RWPE1 (cell line): ENCODE measurements around the gene DNAAF9.

Experiments
- CTCF ChIA-PET: fragments of 350-600 bp; sonication (Branson Sonifier 250); formaldehyde crosslinking; extraction: SDS; loops from one replicate; lab custom pipeline; 2021; lab: Yijun Ruan, JAX
- POLR2A ChIA-PET: fragments of 400-600 bp; formaldehyde crosslinking; extraction: SDS; loops from one replicate; lab custom pipeline; 2020; ENCODE audit warnings: antibody characterized with exemption; ENCODE audit not compliant: low non-redundant PET; lab: Yijun Ruan, JAX
- DNase-seq: peaks from one replicate; pipeline ENCODE4 v3.0.0; 2012; ENCODE audit warnings: low spot score
- H3K27ac ChIP-seq: fragments of 450-650 bp; 2 replicates; pipeline ENCODE4 v1.5.1; 2017
- TF ChIP-seq, protein P1 (sequence below): fragments of 450-650 bp; conservative IDR thresholded peaks from 2 replicates; pipeline ENCODE4 v1.5.1; 2017; ENCODE audit warnings: low read depth, mild to moderate bottlenecking

The DNAAF9 gene

DNA sequence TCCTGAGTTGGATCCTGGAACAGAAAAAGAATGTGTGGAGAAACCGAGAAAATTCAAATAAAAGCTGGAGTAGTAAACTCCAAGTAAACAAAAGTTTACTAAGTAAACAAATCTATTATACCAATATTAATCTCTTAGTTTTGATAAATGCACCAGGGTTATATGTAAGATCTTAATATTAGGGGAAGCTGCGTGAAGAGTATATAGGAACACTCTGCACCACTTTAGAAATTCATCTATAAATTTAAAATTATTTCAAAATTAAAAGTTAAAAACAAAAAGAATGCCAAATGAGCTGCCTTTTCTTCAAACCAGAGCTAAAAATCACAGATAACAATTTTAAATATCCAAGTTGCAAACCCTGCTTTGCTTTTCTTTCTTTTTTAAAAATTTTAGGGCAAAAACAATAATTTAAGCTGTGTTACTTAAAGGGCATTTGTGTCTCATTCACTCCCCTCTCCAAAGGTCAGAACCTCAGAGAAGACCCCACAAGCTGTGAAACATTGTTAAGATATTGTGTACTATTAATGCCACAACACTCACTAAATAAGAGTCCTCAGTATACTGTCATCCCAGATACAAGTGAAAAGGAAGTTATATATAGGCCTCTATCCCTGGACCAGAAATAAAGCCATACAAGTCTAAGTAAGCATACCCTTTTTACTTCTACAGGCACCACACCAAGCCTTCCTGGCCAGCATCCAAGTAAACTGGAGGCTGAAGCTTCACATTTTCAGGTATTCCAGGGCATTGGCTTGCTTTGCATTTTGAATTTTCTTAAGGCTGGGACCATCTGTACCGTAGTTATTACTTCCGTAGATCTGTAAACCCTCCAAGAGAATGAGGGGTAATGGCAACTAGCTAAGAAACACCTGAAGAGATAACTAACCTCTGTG is 7.0 kb downstream of the DNAAF9 start:
- CTCF ChIA-PET = interaction anchor here (0.6 to 1.2 kb wide), 3 partner anchors 53 to 314 kb away, joined by 3 to 4 read pairs (median 3); no protein-coding TSS in a partner anchor
- DNase-seq = no peak
- no peak overlapping the region for H3K27ac ChIP-seq
- TF ChIP-seq, protein P1, sequence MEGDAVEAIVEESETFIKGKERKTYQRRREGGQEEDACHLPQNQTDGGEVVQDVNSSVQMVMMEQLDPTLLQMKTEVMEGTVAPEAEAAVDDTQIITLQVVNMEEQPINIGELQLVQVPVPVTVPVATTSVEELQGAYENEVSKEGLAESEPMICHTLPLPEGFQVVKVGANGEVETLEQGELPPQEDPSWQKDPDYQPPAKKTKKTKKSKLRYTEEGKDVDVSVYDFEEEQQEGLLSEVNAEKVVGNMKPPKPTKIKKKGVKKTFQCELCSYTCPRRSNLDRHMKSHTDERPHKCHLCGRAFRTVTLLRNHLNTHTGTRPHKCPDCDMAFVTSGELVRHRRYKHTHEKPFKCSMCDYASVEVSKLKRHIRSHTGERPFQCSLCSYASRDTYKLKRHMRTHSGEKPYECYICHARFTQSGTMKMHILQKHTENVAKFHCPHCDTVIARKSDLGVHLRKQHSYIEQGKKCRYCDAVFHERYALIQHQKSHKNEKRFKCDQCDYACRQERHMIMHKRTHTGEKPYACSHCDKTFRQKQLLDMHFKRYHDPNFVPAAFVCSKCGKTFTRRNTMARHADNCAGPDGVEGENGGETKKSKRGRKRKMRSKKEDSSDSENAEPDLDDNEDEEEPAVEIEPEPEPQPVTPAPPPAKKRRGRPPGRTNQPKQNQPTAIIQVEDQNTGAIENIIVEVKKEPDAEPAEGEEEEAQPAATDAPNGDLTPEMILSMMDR = no peak
- POLR2A ChIA-PET = no interaction called here

- no peak overlapping the region for H3K27ac ChIP-seq
- POLR2A ChIA-PET = no interaction called here
- no peak for DNase-seq
- CTCF ChIA-PET = no interaction called here
- TF ChIP-seq, protein P1 = no peak
These were observed 8.7 kb downstream of the DNAAF9 start for GRCh38 chr20:3398681-3399252.

GRCh38 chr20:3396492-3396891 is 11.0 kb downstream of the DNAAF9 start:
- ChIA-PET CTCF (no interaction called here), POLR2A (no interaction called here)
- H3K27ac ChIP-seq = no peak overlapping the region
- DNase-seq = no peak
- TF ChIP-seq, protein P1 = no peak

GRCh38 chr20:3392756-3393155 is 14.7 kb downstream of the DNAAF9 start:
- DNase-seq = no peak
- CTCF ChIA-PET = no interaction called here
- POLR2A ChIA-PET = no interaction called here
- no peak overlapping the region for H3K27ac ChIP-seq
- TF ChIP-seq, protein P1 = no peak

- TF ChIP-seq, protein P1 = no peak
- no peak for DNase-seq
- no peak overlapping the region for H3K27ac ChIP-seq
- POLR2A ChIA-PET = no interaction called here
- CTCF ChIA-PET = no interaction called here
These were observed 16.6 kb downstream of the DNAAF9 start for GRCh38 chr20:3390759-3391425.

GRCh38 chr20:3383878-3384495 is 23.5 kb downstream of the DNAAF9 start:
- no peak overlapping the region for H3K27ac ChIP-seq
- ChIA-PET CTCF (no interaction called here), POLR2A (no interaction called here)
- DNase-seq = no peak
- TF ChIP-seq, protein P1 = no peak
